Lower lobe of right lung (tissue), 2 donors: ENCODE results near the gene TRIM50. TPM values are rescaled to one million over a fixed set of nuclear protein-coding genes. Genes with fewer than 3 reads are reported as not detected.
"Not testable (repeated sequence)": the region's sequence is repeated elsewhere in the genome, so short reads cannot be mapped to it uniquely, and the experiment has no call there.

ENCODE experiments used
- ATAC-seq, 2 donors: fragments of 200-7000 bp; cut with Tn5 transposase; one replicate each; pipeline ENCODE4 v1.9.1; 2020 to 2022; ENCODE audit warnings: mild to moderate bottlenecking in 2 of 2, moderate library complexity in 2 of 2
- DNase-seq: peaks from one replicate; pipeline ENCODE4 v3.0.0-alpha.2; 2020
- H3K27ac ChIP-seq: fragments of 200-600 bp; one replicate; pipeline ENCODE4 v1.8.0; 2022
- H3K27me3 ChIP-seq: fragments of 200-600 bp; one replicate; pipeline ENCODE4 v1.8.0; 2022; ENCODE audit warnings: low read depth
- H3K36me3 ChIP-seq: fragments of 200-600 bp; one replicate; pipeline ENCODE4 v1.8.0; 2022; ENCODE audit warnings: mild to moderate bottlenecking
- H3K4me1 ChIP-seq: fragments of 200-600 bp; one replicate; pipeline ENCODE4 v1.8.0; 2022
- H3K4me3 ChIP-seq: fragments of 200-600 bp; one replicate; pipeline ENCODE4 v1.8.0; 2022; ENCODE audit warnings: mild to moderate bottlenecking
- H3K9me3 ChIP-seq: fragments of 200-600 bp; one replicate; pipeline ENCODE4 v1.8.0; 2022
- CTCF ChIP-seq: fragments of 200-600 bp; IDR thresholded peaks from one replicate; pipeline ENCODE4 v1.8.0; 2022; ENCODE audit warnings: antibody characterized with exemption, mild to moderate bottlenecking
- intact Hi-C: fragments of 100-400 bp; cut with DNase I; formaldehyde crosslinking; loops from one replicate; pipeline ENCODE4 v1.11.0; 2022
- total RNA-seq: library from RNA; stranded (reverse); fragmentation: NEBNext Ultra II Directional; extraction: Animal tissue kit (Norgen Biotek cat#: 25700); gene quantifications from one replicate; pipeline ENCODE4 v1.2.1, GENCODE V29; 2021
- donor health status: DM: no; HTN: yes; CAD: no; lungs with severe emphysema.

The TRIM50 gene
- total RNA-seq, 1 donor from 2014 or later = not detected

- Histone ChIP-seq H3K27ac (peak overlapping the region; percentile 73), H3K4me3 (peak overlapping the region; percentile 82), H3K9me3 (no peaks in the 10 kb centered on the region), H3K4me1 (peaks cover 14% of the 10 kb centered on the region), H3K27me3 (no peaks in the 10 kb centered on the region), H3K36me3 (peaks cover 33% of the 10 kb centered on the region)
- DNase-seq = no peak
- peak; percentile 48 to 53 for ATAC-seq
- intact Hi-C loops = no loop called here
- no peak for TF ChIP-seq CTCF
Measured at GRCh38 chr7:73308074-73308664, 19.7 kb downstream of the TRIM50 start.

- Histone ChIP-seq H3K36me3 (peaks cover 37% of the 10 kb centered on the region), H3K4me1 (peaks cover 14% of the 10 kb centered on the region), H3K27me3 (no peaks in the 10 kb centered on the region), H3K4me3 (peak overlapping the region; percentile 82), H3K27ac (no peak overlapping the region), H3K9me3 (no peaks in the 10 kb centered on the region)
- DNase-seq (no peak), ATAC-seq (no peak)
- intact Hi-C loops = no loop called here
- no peak for TF ChIP-seq CTCF
Measured at GRCh38 chr7:73307436-73307835, 20.4 kb downstream of the TRIM50 start.

GRCh38 chr7:73304612-73305387, 23.1 kb downstream of the TRIM50 start:
- Histone ChIP-seq H3K4me1 (peaks cover 14% of the 10 kb centered on the region), H3K36me3 (peaks cover 37% of the 10 kb centered on the region)
- DNase-seq, H3K4me3 ChIP-seq, ATAC-seq, intact Hi-C loops, H3K27me3 ChIP-seq, H3K9me3 ChIP-seq, H3K27ac ChIP-seq: not testable (repeated sequence)

- H3K4me1 ChIP-seq = peaks cover 12% of the 10 kb centered on the region
- H3K27me3 ChIP-seq = no peaks in the 10 kb centered on the region
- ATAC-seq (no peak), DNase-seq (no peak)
- TF ChIP-seq CTCF = no peak
- no peak overlapping the region for H3K27ac ChIP-seq
- H3K36me3 ChIP-seq = peaks cover 37% of the 10 kb centered on the region
- H3K4me3 ChIP-seq = no peak overlapping the region
- H3K9me3 ChIP-seq = no peaks in the 10 kb centered on the region
- intact Hi-C loops = no loop called here
Measured at GRCh38 chr7:73304071-73304470, 23.8 kb downstream of the TRIM50 start.

- Histone ChIP-seq H3K4me1 (peaks cover 8% of the 10 kb centered on the region), H3K27me3 (no peaks in the 10 kb centered on the region), H3K27ac (no peak overlapping the region), H3K4me3 (no peak overlapping the region), H3K9me3 (no peaks in the 10 kb centered on the region), H3K36me3 (peaks cover 37% of the 10 kb centered on the region)
- no peak for TF ChIP-seq CTCF
- ATAC-seq = no peak
- DNase-seq = no peak
- intact Hi-C loops = no loop called here
Measured at GRCh38 chr7:73303546-73303945, 24.3 kb downstream of the TRIM50 start.

GRCh38 chr7:73302846-73303245, 25.0 kb downstream of the TRIM50 start:
- peaks cover 37% of the 10 kb centered on the region for H3K36me3 ChIP-seq
- ATAC-seq, H3K9me3 ChIP-seq, H3K27me3 ChIP-seq, H3K27ac ChIP-seq, H3K4me3 ChIP-seq, DNase-seq, intact Hi-C loops, H3K4me1 ChIP-seq: not testable (repeated sequence)

GRCh38 chr7:73301108-73301507, 26.8 kb downstream of the TRIM50 start:
- H3K27ac ChIP-seq, intact Hi-C loops, H3K9me3 ChIP-seq, DNase-seq, H3K4me1 ChIP-seq, H3K4me3 ChIP-seq, H3K27me3 ChIP-seq: not testable (repeated sequence)
- H3K36me3 ChIP-seq = peaks cover 34% of the 10 kb centered on the region
- peak; percentile 31 to 40 for ATAC-seq

GRCh38 chr7:73299812-73300211, 28.1 kb downstream of the TRIM50 start:
- ATAC-seq = peak; percentile 10 to 21
- H3K27ac ChIP-seq, H3K27me3 ChIP-seq, DNase-seq, intact Hi-C loops, H3K4me3 ChIP-seq, H3K4me1 ChIP-seq, H3K9me3 ChIP-seq: not testable (repeated sequence)
- peaks cover 21% of the 10 kb centered on the region for H3K36me3 ChIP-seq

- H3K4me3 ChIP-seq, intact Hi-C loops, H3K9me3 ChIP-seq, H3K36me3 ChIP-seq, ATAC-seq, H3K4me1 ChIP-seq, H3K27ac ChIP-seq, H3K27me3 ChIP-seq, DNase-seq: not testable (repeated sequence)
Measured at GRCh38 chr7:73297706-73298105, 30.2 kb downstream of the TRIM50 start.

- H3K27me3 ChIP-seq, H3K36me3 ChIP-seq, DNase-seq, H3K4me1 ChIP-seq, H3K4me3 ChIP-seq, intact Hi-C loops, H3K27ac ChIP-seq, ATAC-seq, H3K9me3 ChIP-seq: not testable (repeated sequence)
Measured at GRCh38 chr7:73297235-73297634, 30.6 kb downstream of the TRIM50 start.
